Measurements from ENCODE around the gene AGR2.
"Not testable (repeated sequence)": the region's sequence is repeated elsewhere in the genome, so short reads cannot be mapped to it uniquely, and the experiment has no call there.

Gene AGR2

GRCh38 chr7:16804674-16805439, at the start of gene AGR2:
Gene AGR2, minus strand, starts transcription at chr7:16804999. Its CDS starts 3,203 bp downstream, at chr7:16801796.
- no peak for DNase-seq

DNA sequence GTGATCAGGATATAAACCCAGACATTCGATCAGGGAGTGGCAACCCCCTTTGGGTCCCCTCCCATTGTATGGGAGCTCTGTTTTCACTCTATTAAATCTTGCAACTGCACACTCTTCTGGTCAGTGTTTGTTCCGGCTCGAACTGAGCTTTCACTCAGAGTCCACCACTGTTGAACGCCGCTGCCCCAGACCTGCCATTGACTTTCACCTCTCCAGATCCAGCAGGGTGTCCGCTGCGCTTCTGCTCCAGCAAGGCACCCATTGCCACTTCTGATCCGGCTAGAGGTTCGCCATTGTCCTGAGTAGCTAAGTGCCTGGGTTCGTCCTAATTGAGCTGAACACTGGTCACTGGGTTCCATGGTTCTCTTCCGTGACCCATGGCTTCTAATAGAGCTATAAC, 48.4 kb upstream of the AGR2 start:
- DNase-seq, result not testable (repeated sequence)

DNA sequence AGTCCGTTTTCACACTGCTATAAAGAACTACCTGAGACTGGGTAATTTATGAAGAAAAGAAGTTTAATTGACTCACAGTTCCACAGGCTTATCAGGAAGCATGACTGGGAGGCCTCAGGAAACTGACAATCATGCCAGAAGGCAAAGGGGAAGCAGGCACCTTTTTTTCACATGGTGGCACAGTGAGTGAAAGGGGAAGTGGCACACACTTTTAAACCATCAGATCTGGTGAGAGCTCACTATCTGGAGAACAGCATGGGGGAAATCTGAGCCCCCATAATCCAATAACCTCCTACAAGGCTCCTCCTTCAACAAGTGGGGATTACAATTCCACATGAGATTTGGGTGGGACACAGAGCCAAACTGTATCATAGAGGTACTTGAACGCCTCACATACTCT, 47.0 kb upstream of the AGR2 start:
- DNase-seq, result peak in 1 of 2 donors; percentile 82

DNA sequence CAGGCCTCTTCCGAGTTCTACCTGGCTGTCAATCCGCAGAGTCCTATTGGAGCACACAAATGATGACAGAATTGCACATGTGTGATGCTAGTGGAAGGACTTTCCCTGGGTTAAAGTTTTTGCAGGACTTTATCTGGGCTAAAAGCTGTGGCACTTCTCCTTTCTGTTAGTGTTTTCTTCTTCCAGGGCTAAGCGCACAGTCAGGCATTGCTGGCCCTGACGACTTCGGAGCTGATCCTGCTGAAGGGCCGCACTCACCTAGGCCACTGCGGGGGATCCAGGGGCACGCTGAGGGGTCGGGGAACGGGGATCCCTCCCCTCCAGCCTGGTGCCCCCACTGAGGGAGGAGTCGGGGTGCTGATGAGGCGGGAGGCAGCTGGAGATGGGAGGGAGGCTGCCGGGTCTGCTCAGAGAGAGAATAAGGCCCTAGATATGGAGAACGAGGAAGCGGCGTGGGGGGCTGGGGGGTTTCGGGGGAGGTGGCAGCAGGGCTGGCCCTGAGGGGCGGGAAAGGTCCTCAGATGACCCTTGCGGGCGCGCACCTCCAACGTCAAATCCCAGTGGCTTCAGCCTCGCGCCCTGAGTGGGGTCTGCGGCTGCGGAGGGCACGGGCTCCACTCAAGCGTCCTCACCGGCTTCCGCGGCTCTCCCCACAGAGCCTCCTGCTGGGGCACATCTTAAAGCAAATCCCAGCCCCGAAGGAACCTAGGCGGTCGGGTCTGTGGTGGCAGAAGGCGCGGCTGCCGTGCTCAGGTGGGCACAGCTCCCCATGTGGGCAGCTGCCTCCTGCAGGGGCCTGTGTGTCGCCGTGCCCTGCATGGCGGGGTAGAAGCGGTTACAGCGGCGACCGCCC, 46.0 kb upstream of the AGR2 start:
- no peak for DNase-seq

- peak in 1 of 2 donors; percentile 51 for DNase-seq
Observed at GRCh38 chr7:16849296-16850148, 44.7 kb upstream of the AGR2 start.

- no peak for DNase-seq
Observed at GRCh38 chr7:16847381-16847860, 42.6 kb upstream of the AGR2 start.

- no peak for DNase-seq
Observed at GRCh38 chr7:16846601-16847165, 41.9 kb upstream of the AGR2 start.

GRCh38 chr7:16845746-16846145, 40.9 kb upstream of the AGR2 start:
- no peak for DNase-seq

DNA sequence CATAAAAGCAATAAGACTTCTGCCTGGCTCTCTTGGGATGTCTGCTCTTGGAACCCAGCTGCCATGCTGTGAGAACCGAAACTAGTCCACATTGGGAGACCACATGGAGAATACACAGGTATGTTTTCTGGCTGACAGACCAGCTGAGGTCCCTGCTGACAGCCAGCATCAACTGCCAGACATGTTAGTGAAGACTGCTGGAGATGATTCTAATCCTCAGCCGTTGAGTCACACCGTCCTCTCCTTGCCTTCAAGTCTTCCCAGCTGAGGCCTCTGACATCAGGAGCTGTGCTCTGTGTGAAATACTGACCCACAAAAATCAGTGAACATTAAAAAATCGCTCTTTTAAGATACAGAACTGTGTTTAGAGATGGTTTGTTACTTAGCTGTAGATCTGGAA, 36.9 kb upstream of the AGR2 start:
- no peak for DNase-seq

GRCh38 chr7:16840094-16840493, 35.3 kb upstream of the AGR2 start:
- DNase-seq, result no peak

DNA sequence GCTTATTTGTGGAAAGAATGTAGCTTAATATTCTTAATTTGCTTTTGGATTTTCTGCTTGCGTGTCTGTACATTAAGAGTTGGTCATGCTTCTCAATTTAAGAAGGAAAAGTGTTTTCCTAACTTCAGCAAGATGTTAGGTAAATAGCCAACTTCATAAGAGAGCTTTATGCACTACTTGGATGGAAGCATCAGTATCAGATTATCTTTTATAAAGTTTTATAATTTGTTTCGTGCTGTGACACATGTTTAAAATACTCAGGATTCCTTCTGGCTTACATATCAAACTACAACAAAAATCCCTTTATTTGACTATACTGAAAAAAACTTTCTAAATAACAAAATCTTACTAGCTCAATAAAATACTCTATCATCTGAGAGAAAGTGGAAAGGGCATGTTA, 34.8 kb upstream of the AGR2 start:
- DNase-seq, result no peak

- no peak for DNase-seq
Observed at GRCh38 chr7:16838891-16839290, 34.1 kb upstream of the AGR2 start.

- no peak for DNase-seq
Observed at GRCh38 chr7:16838386-16838785, 33.6 kb upstream of the AGR2 start.

DNA sequence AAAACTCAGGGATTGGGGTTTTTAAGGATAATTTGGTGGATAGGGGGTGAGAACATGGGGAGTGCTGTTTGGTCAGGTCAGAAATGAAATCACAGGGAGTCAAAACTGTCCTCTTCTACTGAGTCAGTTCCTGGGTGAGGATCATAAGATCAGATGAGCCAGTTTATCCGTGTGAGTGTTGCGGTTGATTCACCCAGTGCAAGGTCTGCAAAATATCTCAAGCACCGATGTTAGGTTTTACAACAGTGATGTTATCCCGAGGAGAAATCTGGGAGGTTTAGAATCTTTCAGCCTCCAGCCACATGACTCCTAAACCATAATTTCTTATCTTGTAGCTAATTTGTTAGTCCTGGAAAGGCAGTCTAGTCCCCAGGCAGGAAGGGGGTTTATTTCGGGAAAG, 31.7 kb upstream of the AGR2 start:
- no peak for DNase-seq

- DNase-seq, result no peak
Observed at GRCh38 chr7:16833373-16833772, 28.6 kb upstream of the AGR2 start.

GRCh38 chr7:16826060-16826459, 21.3 kb upstream of the AGR2 start:
- DNase-seq, result no peak

DNA sequence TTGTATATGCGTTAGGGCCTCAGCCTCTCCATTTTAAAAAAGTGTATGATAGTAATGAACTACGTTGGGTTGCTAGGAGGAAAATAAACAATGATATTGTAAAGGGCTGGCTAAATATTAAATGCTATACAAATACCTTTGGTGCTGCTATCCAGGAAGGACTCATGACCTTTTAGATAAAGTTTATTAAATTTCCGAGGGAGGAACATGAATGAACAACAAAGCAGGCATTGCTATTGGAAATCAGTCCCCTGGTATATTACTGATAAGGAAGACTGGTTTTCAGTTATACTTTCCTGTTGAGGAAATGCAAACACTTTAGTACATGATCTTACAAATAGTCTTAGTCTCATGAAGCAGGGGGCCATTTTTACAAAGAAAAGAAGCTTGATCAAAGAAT, 17.2 kb upstream of the AGR2 start:
- no peak for DNase-seq

GRCh38 chr7:16818732-16819131, 13.9 kb upstream of the AGR2 start:
- DNase-seq, result no peak

GRCh38 chr7:16817536-16817935, 12.7 kb upstream of the AGR2 start:
- DNase-seq, result peak in 1 of 2 donors; percentile 20

DNA sequence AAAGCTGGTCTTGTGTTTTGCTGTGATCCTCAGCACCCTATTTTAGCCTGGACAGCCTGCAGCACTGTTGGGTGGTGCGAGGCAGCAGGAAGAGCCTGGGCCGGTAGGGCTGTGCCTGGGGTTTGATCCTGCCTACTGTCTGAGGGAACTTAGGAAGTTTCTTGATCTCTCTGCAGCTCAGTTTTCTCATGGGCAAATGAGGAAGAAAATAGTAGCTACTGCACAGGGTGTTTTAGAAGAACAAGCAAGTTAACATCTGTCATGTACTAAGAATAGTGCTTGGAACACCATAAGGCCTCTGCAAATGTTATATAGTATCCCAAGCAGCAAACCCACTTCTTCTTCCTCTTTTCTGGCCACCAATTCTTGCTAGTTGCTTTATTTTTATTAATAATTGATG, 12.0 kb upstream of the AGR2 start:
- DNase-seq, result peak in 1 of 2 donors; percentile 77

GRCh38 chr7:16815001-16815400, 10.2 kb upstream of the AGR2 start:
- DNase-seq, result no peak

DNA sequence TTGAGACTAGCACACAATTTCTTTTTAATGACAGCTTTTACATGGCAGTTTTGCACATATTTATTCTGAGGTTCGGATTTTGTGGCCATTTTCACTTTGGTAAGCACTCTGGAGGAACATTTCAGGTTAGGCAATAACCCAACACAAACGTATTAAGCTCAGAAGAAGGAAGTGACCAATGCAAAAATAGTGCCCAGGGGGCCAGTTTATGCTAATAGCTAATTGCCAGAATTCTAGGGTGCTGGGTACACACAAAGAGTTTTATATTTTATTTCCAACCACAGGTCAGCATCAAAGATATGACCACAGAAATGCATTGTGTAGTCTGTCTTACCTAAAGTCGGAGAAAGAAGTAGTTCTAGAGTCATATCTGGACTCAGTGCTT, 8.4 kb upstream of the AGR2 start:
- DNase-seq, result no peak

Measured in bone marrow (tissue), 2 donors.